D341Med (cell line): Measurements from ENCODE around the gene MZT2A.
A peak's percentile ranks its signal among the peaks of the same experiment; 100 is the strongest.
"Not testable (repeated sequence)": the region's sequence is repeated elsewhere in the genome, so short reads cannot be mapped to it uniquely, and the experiment has no call there.

Experiments
- DNase-seq: peaks from one replicate; pipeline ENCODE4 v3.0.0; 2012; ENCODE audit warnings: low spot score

MZT2A gene

DNA sequence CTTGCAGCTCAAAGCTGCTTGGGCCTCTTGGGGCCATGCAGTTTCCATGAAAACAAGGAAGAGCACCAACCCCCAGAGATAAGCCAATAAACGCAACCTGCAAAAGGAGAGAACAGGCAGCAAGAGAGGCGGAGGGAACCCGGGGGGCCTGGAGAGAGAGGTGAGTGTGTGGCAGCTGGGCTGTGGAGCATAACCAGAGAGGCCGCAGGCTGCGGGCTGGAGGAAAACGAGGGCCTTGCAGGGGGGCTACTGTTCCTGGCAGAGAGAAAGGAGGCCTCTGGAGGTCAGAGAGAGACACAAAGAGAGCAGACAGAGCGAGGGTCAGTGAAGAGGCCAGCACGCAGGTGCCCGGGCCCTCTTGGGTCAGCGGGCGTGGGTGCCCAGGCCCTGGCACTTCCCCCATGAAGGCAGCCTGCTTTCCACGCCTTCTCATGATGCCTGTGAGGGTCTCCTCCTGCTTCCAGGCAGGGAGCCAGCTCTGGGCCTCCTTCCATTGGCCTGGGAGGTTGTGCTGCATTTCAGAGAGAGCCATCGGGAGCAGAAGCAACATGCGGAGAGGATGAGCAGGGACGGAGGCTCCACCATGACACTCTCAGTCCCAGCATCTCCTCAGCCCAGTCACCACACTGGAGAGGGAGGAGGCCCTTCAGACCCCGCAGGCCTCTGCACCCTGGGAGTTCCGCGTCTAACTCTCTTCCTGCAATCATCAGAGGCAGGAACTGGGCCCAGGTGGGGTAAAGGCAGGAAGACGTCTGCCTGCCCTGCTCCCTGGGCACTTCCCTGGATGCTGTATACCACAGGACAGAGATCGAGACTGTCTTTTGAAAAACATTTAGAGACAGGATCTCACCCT lies 1.4 kb downstream of the MZT2A start:
- DNase-seq = not testable (repeated sequence)

DNA sequence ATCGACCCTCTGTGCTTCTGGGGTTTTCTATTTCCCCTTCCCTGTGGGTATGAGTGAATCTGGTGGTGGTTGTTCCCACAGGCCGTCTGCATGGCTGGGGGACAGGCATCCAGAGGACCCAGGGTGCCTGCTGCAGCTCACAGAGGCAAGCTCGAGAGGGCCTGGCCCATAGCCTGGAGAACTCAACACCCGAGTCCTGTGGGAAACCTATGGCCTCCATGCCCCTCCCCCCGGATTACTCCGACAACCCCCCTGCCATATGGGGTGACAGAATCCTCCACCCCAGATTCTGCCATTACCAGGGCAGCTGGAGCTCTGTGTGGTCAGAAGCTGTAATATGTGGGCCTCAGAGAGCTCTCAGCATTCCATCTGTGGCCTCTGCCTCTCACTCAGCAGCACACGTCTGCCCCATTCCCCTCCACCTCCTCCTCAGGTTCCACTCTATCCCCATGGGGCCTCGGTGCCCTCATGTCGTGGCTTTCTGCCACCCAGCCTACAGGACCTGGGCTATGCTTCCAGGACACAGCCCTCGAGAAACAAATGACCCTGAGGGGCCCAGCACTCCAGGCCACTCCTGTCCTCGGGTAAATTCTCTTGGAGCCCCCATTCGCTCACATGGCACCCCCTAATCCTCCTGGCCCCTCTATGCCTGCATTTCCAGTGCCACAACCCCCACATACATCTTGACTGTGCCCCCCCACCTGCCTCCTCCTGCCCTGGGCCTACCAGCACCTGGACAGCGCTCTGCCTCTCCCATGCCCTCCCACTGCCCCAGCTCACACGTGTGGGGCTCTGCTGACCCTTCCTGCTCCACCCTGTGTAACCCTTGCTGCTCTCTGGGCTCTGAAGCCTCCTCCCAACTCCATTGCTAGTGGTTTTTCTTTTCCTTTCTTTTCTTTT lies 3.6 kb downstream of the MZT2A start:
- no peak for DNase-seq

DNA sequence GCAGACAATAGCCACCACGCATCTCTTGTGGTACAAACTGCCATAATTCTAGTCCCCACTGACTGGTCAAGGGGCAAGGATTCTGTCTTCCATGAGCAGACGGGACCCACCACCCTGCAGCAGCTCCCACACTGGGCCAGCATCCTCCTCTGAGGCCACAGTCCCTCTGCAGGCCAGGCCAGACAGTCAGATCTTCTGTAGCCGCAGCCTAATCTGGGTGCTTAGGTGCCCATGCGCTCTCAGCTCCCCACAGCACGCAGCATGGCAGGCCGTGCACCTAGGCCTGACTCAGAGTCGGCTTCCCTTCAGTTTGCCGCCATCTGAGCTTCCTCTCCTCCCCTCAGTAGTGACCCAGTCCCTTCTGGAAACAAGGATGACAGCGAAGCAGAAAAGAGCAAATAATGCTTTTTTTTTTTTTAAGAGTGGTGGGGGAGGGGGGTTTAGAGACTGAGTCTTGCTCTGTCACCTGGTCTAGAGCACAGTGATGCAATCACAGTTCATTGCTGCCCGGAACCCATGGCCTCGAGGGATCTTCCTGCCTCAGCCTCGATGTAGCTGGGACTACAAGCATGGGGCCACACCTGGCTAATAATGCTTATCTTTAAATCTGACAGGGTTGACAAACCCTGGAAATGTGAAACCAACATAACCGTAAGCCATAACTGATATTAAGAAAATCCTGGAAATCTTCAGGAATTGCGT lies 5.8 kb downstream of the MZT2A start:
- DNase-seq = not testable (repeated sequence)

DNA sequence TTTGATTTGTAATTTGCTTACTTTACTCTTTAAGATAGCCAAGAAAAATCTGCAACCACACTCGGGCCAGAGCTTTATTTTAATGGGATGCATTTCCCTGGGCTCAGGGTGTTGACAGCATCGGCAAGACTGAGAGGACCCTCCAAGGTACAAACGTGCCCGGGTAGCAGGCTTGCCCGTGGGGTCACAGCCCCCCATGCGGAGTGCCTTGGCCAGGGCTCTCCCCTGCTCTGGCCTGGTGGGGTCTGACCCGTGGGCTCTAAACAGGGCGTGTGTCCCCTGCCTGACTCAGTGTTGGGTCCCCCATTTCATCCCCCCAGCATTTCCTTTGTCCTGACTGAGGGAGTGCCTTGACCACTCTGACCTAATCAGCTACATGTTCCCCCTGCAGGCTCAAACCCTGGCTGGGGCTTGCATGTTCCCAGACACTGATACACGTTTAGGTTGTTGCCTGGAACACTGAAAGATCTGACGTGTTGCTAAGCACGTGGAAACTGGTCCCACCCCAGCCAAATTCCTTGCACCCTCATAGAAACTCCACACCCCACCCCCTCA lies 7.2 kb downstream of the MZT2A start:
- not testable (repeated sequence) for DNase-seq

DNA sequence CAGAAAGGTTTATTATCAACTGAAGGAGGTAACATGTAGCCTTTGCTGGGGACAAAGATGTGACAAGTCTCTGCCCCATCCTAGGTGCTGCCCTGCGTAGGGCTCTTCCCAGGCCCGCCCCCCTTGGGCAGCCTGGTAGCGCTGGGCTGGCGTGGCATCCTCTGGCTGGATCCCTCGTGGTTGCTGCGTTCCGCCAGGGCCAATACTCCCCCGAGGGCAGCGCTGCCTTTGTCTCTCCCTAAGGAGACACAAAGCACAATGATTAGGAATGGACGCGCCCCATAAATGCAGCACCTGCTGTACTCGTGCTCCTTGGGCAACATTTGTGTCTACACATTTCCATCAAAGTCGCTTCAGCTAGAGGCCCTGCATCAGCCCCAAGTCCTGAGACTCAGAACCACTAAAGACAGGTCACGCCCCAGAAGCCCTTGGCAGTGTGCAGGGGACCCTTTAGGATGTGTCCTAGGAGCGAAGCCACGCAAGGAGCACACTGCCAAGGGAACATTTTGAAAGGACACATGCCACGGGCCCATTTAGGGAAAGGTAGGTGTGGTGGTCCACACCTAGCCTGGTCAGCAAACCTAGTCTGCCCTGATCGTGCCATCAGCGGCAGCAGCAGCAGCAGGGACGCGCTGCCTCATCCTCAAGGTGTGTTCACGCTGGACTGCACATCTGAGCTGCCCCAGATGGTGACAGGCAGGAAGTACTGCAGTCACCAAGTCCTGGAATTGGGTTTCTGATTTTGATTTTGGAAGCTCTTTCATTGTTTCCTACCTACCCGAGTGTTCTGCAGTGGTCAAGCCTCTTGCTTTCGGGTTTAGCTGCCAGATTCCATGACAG lies 8.0 kb downstream of the MZT2A start:
- DNase-seq = not testable (repeated sequence)

DNA sequence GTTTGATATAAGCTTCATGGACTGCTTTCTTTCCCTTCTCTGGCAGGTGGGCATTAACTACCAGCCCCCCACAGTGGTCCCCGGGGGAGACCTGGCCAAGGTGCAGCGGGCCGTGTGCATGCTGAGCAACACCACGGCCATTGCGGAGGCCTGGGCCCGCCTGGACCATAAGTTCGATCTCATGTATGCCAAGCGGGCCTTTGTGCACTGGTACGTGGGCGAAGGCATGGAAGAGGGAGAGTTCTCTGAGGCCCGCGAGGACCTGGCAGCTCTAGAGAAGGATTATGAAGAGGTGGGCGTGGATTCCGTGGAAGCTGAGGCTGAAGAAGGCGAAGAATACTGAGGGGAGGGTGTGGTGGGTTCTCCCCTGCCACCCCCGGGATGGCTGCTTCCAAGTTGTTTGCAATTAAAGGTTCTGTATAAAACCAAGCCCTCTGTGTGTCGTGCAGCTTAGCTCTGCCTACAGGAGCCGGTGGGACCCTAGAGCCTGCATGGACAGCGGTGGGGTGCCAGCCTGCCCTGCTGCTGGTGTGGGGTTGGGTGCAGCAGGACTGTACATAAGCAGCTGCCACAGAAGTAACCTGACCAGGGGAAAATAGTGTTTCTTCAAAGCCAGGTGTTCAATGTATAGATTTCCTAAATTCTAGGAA lies 9.6 kb downstream of the MZT2A start:
- not testable (repeated sequence) for DNase-seq

DNA sequence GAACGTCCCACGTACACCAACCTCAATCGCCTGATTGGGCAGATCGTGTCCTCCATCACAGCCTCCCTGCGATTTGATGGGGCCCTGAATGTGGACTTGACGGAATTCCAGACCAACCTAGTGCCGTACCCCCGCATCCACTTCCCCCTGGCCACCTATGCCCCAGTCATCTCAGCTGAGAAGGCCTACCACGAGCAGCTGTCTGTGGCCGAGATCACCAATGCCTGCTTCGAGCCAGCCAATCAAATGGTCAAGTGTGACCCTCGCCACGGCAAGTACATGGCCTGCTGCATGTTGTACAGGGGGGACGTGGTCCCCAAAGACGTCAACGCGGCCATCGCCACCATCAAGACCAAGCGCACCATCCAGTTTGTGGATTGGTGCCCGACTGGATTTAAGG lies 11.8 kb downstream of the MZT2A start:
- DNase-seq = not testable (repeated sequence)

DNA sequence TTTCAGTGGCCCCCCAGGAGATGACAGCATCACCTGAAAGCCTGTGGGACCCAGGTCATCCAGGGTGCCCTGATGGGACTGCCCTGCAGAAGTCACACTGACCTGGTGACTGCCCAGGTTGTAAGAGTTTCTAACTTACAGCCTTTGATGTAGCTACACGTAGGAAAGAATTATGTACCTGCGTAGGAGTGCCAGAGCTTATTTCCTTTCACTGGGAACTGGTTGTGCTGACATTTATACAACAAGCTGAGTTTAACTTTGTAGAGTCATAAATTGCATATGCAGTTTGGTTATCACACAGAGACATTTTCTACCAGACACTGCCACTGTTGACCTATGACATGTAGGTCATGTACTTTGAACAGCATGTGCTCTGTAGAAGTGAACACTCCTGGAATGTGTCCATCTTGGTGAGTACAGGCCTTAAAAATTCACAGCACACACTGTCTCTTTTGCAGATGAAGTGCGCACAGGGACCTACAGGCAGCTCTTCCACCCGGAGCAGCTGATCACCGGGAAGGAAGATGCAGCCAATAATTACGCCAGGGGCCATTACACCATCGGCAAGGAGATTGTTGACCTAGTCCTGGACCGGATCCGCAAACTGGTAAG lies 13.2 kb downstream of the MZT2A start:
- not testable (repeated sequence) for DNase-seq

DNA sequence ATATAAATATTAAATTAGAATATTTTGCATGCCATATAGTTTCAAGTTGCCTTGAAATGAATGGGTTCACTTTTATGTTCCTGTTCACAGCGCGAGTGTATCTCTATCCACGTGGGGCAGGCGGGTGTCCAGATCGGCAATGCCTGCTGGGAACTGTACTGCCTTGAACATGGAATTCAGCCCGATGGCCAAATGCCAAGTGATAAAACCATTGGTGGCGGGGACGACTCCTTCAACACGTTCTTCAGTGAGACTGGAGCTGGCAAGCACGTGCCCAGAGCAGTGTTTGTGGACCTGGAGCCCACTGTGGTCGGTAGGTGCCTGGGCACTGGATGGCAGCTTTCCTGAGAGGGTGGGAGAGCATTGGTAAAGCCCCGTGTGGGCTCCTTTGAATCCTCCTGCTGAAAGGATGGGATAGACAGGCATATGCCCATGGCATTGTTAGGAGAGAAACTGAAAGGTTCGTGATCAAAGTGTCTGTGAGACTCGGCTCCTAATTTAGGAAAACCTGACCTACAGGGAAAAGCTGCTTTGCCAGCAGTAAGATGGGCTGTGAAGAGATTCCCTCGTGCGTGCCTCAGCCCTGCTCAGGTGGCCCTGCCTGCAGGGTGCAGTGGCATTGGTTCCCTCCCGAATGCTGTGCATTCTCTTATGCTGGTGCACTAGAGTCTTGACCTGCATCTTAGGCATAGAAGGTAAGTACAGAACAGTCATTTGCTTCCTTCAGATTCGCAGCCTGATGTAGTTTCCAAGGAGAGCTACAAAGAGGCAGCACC lies 13.9 kb downstream of the MZT2A start:
- DNase-seq = not testable (repeated sequence)

DNA sequence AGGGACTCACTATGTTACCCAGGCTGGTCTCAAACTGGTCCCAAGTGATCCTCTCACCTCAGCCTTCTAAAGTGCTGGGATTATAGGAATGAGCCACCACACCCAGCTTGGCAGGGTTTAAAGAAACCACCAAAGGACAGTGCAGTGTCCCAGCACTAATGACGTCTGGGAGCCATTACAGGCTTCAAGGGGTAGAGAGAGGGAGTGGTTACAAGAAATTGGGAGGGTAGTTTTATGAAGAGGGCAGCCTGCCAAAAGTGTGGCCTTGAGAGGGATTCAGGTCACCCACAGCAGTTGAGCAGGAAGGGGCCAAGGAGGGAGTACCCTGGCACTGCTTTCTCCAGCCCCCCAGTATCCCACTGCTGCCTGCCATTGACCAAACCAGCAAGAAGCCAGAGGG lies 15.0 kb downstream of the MZT2A start:
- not testable (repeated sequence) for DNase-seq

DNA sequence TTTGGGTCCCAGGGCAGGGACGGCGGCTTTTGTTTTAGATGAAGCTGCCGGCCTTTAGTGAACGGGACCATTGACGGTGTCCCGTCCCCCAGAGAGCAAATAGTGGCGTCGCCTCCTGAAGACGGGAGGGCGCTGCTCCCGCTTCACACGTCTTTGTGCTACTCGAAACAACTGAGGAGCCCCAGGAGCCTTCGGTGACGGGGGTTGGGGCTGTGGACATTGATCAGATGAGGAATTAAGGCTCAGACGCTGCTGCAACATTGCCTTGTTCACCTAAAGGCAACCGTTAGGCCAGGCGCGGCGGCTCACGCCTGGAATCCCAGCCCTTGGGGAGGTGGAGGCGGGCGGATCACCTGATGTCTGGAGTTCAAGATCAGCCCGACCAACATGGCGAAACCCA lies 15.8 kb downstream of the MZT2A start:
- not testable (repeated sequence) for DNase-seq

DNA sequence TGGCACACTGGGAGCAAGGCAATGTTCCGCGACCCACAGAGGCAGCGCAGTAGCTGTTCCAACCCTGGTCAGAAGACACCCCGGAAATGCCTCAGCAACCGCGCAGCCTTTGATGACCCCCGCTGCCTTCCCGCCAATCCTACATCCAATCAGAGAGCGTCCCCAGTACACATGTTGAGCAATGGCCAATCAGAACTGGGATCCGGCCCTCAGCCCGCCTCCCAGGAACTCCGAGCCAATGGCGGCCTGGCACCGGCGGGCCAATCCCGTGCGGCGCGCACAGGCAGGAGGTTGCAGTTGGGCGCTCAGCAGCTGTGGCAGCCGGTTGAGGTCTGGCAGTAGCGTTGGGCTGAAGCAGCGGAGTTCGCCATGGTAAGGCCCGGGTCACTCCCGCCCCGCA lies 16.4 kb downstream of the MZT2A start, which contains the start of gene TUBA3D:
Gene TUBA3D (plus strand): TSS at position 289 of the 400 bp plus-strand sequence. CDS start 81 bp downstream, at position 370.
- peak; percentile 15 for DNase-seq

DNA sequence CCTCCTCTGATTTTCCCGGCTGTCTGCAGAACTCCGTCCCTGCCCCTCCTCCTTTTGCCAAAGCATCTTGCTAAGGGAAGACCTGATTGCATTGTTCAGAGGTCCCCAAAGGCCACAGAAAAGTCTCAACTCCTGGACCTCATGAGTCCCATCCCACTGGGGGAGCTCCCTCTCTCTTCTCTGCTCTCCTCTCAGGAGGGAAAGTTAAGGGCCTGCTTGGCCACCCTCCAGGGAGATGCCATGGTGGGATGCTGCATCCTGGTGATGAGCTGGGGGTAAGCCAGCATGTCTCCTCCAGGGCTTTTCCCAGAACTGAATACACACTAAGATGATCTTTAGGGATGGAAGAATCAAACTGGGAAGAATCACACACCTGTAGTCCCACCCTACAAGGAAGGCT lies 18.9 kb downstream of the MZT2A start:
- DNase-seq = not testable (repeated sequence)

DNA sequence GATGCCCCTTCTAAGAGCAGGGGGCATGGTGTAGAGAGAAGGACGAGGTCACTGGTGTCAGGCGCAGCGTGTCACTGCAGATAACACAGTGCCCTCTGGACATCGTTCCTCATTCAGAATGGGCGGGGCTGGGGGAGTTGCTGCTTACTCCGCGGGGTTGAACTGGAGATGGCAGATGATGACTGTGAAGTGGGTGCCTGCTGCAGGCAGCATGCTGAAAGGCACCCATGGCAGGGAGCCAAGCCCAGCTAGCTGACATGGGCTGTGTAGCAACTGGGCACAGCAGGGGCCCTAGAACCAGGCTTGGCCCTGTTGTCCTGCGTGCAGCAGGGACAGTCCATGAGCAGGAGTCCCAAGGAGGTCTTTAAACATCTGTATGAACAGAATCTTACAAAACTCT lies 20.6 kb downstream of the MZT2A start:
- DNase-seq = not testable (repeated sequence)

DNA sequence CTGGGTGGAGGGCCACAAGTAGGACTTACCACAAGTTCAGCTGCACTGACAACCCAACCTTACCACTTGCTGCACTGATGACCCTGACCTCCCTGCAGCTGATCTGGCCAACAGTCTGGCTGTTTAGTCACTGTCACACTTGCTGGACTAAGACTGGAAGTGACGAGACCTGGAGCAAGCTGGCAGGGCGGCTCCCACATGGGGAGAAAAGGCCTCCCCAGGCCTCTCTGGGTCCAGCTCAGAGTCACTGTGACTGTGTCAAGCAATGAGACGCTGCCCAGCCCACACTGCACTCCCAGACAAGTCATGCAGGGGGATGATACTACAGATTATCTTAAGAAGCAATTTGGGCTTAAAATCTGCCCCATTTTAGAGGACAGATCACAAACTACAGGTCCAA lies 21.3 kb downstream of the MZT2A start:
- not testable (repeated sequence) for DNase-seq

DNA sequence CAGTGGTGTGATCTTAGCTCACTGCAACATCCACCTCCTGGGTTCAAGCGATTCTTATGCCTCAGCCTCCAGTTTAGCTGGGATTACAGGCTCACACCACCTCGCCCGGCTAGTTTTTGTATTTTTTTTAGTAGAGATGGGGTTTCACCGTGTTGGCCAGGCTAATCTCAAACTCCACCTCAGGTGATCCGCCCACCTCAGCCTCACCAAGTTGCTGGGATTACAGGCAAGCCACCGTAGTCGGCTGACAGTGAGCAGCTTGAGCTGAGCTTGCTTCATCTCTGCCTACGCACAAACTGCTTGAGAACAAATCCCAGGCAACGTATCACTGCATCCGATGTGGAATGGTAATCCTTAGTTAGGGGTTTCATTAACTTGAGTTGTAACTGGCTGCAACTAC lies 24.5 kb downstream of the MZT2A start:
- not testable (repeated sequence) for DNase-seq

DNA sequence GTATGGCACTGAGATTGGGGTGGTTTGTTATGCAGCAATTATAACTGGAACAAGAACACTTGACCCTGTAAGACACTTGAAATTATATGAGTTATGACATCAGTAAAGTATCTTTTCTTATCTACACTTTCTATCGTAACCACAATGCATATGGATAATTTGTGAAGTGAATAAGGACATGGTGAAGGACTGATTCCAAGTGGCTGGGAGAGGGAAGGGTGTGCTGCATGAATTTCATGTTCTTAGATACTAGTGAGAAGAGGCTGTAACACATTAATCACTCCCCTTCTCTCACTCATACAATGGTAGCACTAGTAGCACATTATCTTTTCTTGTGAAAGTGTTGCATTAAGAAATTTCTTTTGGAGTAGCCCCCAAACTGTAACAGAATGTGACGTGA lies 37.3 kb downstream of the MZT2A start:
- DNase-seq = not testable (repeated sequence)

DNA sequence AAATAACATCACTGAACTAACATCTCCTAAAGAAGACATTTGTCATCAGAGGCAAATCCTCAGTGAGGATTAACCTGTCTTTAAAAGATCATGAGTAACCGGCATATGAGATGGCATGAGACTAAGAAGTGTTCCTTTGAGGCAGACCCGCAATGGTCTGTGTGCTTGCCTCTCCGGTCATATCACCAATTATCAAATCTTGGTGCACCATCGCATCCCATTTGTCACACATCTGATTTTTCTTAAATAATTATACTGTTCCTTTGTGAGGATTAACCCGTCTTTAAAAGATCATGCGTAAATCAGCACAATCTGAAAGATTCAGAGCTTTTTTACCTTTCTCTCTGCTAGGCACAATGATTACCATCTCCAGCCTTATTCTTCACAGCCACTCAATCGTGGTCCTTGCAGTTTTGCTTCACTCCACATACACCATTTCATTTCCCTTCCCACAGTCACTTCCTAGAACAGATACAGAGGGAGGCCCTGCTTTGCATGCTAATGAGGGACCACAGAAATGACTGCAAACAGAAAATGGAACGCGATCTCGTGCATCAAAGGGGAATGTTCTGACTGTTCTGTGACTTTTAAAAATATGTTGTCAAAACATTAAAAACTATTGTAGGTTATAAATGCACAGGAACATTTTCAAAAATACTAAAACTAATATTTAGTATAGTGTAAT lies 40.8 kb downstream of the MZT2A start:
- not testable (repeated sequence) for DNase-seq
